WERI-Rb-1 (cell line): Measurements from ENCODE around the gene LUC7L.
A peak's percentile ranks its signal among the peaks of the same experiment; 100 is the strongest.
"Not testable (repeated sequence)": the region's sequence is repeated elsewhere in the genome, so short reads cannot be mapped to it uniquely, and the experiment has no call there.

ENCODE experiments used
- DNase-seq: peaks from one replicate; pipeline ENCODE4 v3.0.0-alpha.2; 2020
- H3K27ac ChIP-seq: fragments of 250-450 bp; sonication (Bioruptor Pico); 2 replicates; pipeline ENCODE4 v1.5.1; 2020; ENCODE audit warnings: mild to moderate bottlenecking, moderate library complexity
- H3K27me3 ChIP-seq: fragments of 250-450 bp; sonication (Bioruptor Pico); 2 replicates; pipeline ENCODE4 v1.5.1; 2021; ENCODE audit warnings: mild to moderate bottlenecking, low read depth, moderate library complexity; ENCODE audit not compliant: insufficient read depth, severe bottlenecking
- H3K36me3 ChIP-seq: fragments of 250-450 bp; sonication (Bioruptor Pico); 2 replicates; pipeline ENCODE4 v1.5.1; 2020; ENCODE audit warnings: mild to moderate bottlenecking, moderate library complexity
- H3K4me3 ChIP-seq: 2 replicates; pipeline ENCODE4 v1.5.1; 2011; ENCODE audit warnings: low read depth, mild to moderate bottlenecking, control low read depth, low read length
- H3K9me3 ChIP-seq: fragments of 250-450 bp; sonication (Bioruptor Pico); 2 replicates; pipeline ENCODE4 v1.5.1; 2021; ENCODE audit warnings: mild to moderate bottlenecking, moderate library complexity; ENCODE audit not compliant: severe bottlenecking
- TF ChIP-seq, protein P1 (sequence below): IDR thresholded peaks from 2 replicates; pipeline ENCODE4 v1.5.1; 2011; ENCODE audit warnings: low read depth, mild to moderate bottlenecking, control low read depth, inconsistent platforms, low read length

LUC7L gene

GRCh38 chr16:260326-260725, 31.1 kb upstream of the LUC7L start:
- no peaks in the 10 kb centered on the region for H3K9me3 ChIP-seq
- H3K4me3 ChIP-seq, result no peak overlapping the region
- no peak for DNase-seq
- TF ChIP-seq, protein P1, sequence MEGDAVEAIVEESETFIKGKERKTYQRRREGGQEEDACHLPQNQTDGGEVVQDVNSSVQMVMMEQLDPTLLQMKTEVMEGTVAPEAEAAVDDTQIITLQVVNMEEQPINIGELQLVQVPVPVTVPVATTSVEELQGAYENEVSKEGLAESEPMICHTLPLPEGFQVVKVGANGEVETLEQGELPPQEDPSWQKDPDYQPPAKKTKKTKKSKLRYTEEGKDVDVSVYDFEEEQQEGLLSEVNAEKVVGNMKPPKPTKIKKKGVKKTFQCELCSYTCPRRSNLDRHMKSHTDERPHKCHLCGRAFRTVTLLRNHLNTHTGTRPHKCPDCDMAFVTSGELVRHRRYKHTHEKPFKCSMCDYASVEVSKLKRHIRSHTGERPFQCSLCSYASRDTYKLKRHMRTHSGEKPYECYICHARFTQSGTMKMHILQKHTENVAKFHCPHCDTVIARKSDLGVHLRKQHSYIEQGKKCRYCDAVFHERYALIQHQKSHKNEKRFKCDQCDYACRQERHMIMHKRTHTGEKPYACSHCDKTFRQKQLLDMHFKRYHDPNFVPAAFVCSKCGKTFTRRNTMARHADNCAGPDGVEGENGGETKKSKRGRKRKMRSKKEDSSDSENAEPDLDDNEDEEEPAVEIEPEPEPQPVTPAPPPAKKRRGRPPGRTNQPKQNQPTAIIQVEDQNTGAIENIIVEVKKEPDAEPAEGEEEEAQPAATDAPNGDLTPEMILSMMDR, result no peak
- no peak overlapping the region for H3K27ac ChIP-seq
- peaks cover 18% of the 10 kb centered on the region for H3K36me3 ChIP-seq
- no peaks in the 10 kb centered on the region for H3K27me3 ChIP-seq

GRCh38 chr16:259814-260253, 30.6 kb upstream of the LUC7L start:
- Histone ChIP-seq H3K27me3 (no peaks in the 10 kb centered on the region), H3K4me3 (no peak overlapping the region), H3K27ac (no peak overlapping the region), H3K9me3 (no peaks in the 10 kb centered on the region), H3K36me3 (peaks cover 23% of the 10 kb centered on the region)
- TF ChIP-seq, protein P1, result no peak
- DNase-seq, result peak; percentile 14

GRCh38 chr16:259226-259625, 30.0 kb upstream of the LUC7L start:
- H3K4me3 ChIP-seq, result no peak overlapping the region
- no peaks in the 10 kb centered on the region for H3K27me3 ChIP-seq
- H3K36me3 ChIP-seq, result peaks cover 26% of the 10 kb centered on the region
- no peak overlapping the region for H3K27ac ChIP-seq
- DNase-seq, result no peak
- TF ChIP-seq, protein P1, result no peak
- no peaks in the 10 kb centered on the region for H3K9me3 ChIP-seq

DNA sequence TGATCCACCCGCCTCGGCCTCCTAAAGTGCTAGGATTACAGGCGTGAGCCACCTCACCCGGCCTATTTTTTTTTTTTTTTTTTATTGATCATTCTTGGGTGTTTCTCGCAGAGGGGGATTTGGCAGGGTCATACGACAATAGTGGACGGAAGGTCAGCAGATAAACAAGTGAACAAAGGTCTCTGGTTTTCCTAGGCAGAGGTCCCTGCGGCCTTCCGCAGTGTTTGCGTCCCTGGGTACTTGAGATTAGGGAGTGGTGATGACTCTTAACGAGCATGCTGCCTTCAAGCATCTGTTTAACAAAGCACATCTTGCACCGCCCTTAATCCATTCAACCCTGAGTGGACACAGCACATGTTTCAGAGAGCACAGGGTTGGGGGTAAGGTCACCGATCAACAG, 28.8 kb upstream of the LUC7L start:
- not testable (repeated sequence) for H3K9me3 ChIP-seq, DNase-seq, H3K27me3 ChIP-seq, H3K4me3 ChIP-seq
- Histone ChIP-seq H3K27ac (peak overlapping the region; percentile 48), H3K36me3 (peaks cover 27% of the 10 kb centered on the region)

- Histone ChIP-seq H3K27ac (no peak overlapping the region), H3K9me3 (no peaks in the 10 kb centered on the region), H3K36me3 (peaks cover 24% of the 10 kb centered on the region), H3K27me3 (no peaks in the 10 kb centered on the region), H3K4me3 (no peak overlapping the region)
- no peak for DNase-seq
- TF ChIP-seq, protein P1, result no peak
These were observed 25.9 kb upstream of the LUC7L start for GRCh38 chr16:255183-255582.

- Histone ChIP-seq H3K9me3 (no peaks in the 10 kb centered on the region), H3K27ac (no peak overlapping the region), H3K27me3 (no peaks in the 10 kb centered on the region), H3K4me3 (no peak overlapping the region), H3K36me3 (peaks cover 24% of the 10 kb centered on the region)
- no peak for DNase-seq
- TF ChIP-seq, protein P1, result no peak
These were observed 25.2 kb upstream of the LUC7L start for GRCh38 chr16:254461-254860.
